ENCODE measurements around the gene RAB11FIP3. TPM values are rescaled to one million over a fixed set of nuclear protein-coding genes. Genes with fewer than 3 reads are reported as not detected.

Gene RAB11FIP3
- total and polyA plus RNA-seq, 10 of the 15 experiments (the other 5 are each of a cell fraction or from before 2014, with no cell fraction given): 1.2 to 27.3 (median 7.7) TPM

GRCh38 chr16:445566-445965 lies 20.1 kb downstream of the RAB11FIP3 start (continued):
- TF ChIP-seq MYC (IDR thresholded peaks at IDR 0.05; ENCODE audit: insufficient read depth, insufficient read length, insufficient replicate concordance, low read length, severe bottlenecking): no peak
- no peak for TF ChIP-seq PAX5 (IDR thresholded peaks at IDR 0.05; ENCODE audit: borderline replicate concordance, low read depth, low read length)

GRCh38 chr16:450385-450784 lies 24.9 kb downstream of the RAB11FIP3 start:
- FAIRE-seq (peak; percentile 80), ATAC-seq (peak; percentile 56), DNase-seq (ENCODE audit: low read depth, low spot score) (peak; percentile 17)
- Histone ChIP-seq H3K27ac (ENCODE audit: control insufficient read depth, insufficient read depth) (peak overlapping the region; percentile 13; the same call in 1 of the 2 replicates), H3K79me2 (ENCODE audit: control insufficient read depth, insufficient read depth, low read length) (no peaks in the 10 kb centered on the region), H3K9ac (ENCODE audit: control insufficient read depth, insufficient read depth, low read length) (no peak overlapping the region), H3K4me2 (ENCODE audit: control insufficient read depth, insufficient read depth) (0 out of 2 replicates have a peak overlapping the region, but pooled peaks have one; percentile 21), H3K27me3 (replicated peaks in 1 of 2; ENCODE audit: control insufficient read depth in 2 of 2, insufficient read depth in 2 of 2, low read length in 1 of 2) (no peaks in the 10 kb centered on the region), H3K36me3 (ENCODE audit: control insufficient read depth in 2 of 2, insufficient read depth in 2 of 2, low read length in 1 of 2) (no peaks in the 10 kb centered on the region), H3K4me1 (ENCODE audit: control insufficient read depth, insufficient read depth, low read length) (peaks cover 10% of the 10 kb centered on the region), H3K9me3 (replicated peaks; ENCODE audit: control insufficient read depth, insufficient read depth, low read length) (no peaks in the 10 kb centered on the region), H2AFZ (ENCODE audit: control insufficient read depth, low read depth, low read length) (no peak overlapping the region), H4K20me1 (ENCODE audit: control insufficient read depth, insufficient read depth) (no peaks in the 10 kb centered on the region), H3K4me3 (no peak overlapping the region)
- CTCF ChIA-PET: interaction anchor here (1.1 kb wide), 1 partner anchor 22 kb away, joined by 3 read pairs; no protein-coding TSS in a partner anchor
- SMC1A ChIA-PET (ENCODE audit: uncharacterized antibody, unreplicated experiment): no interaction called here
- in situ Hi-C loops (cut with MboI): no loop called here
- POLR2A ChIA-PET: interaction anchor here (1.2 kb wide), 1 partner anchor 14 kb away, joined by 3 read pairs; no protein-coding TSS in a partner anchor
- BruUV-seq (replicated peaks): no TSS peak
- intact Hi-C loops (cut with micrococcal nuclease; ENCODE audit: unreplicated experiment): loop anchor here (1.0 kb wide), 1 partner anchor 23 kb away; no protein-coding TSS in a partner anchor
- RAD21 ChIA-PET (ENCODE audit: unreplicated experiment): interaction anchor here (0.6 kb wide), 1 partner anchor 55 kb away, joined by 3 read pairs; no protein-coding TSS in a partner anchor
- 24% methylated on average over 8 of the region's 8 CpGs for WGBS (ENCODE audit: insufficient coverage, insufficient replicate concordance, low lambda C conversion rate, missing lambda C conversion rate)
- TF ChIP-seq BRCA1 (IDR thresholded peaks at IDR 0.05; ENCODE audit: low read depth, low read length) (no peak), CBX5 (IDR thresholded peaks at IDR 0.05; ENCODE audit: low read depth) (no peak), ESRRA (IDR thresholded peaks at IDR 0.05; ENCODE audit: low read length) (no peak), POLR2A (IDR thresholded peaks at IDR 0.05; ENCODE audit: low read depth, low read length) (no peak), ASH2L (IDR thresholded peaks at IDR 0.05; ENCODE audit: borderline replicate concordance, low read depth) (no peak), SREBF2 (IDR thresholded peaks at IDR 0.05; ENCODE audit: low read length) (no peak), POU2F2 (IDR thresholded peaks at IDR 0.05; ENCODE audit: borderline replicate concordance, low read depth, low read length) (no peak), NFXL1 (IDR thresholded peaks at IDR 0.05; ENCODE audit: borderline replicate concordance) (no peak), CEBPZ (IDR thresholded peaks at IDR 0.05; ENCODE audit: low read depth, low read length) (no peak), EZH2 (IDR thresholded peaks at IDR 0.05; ENCODE audit: borderline replicate concordance, control insufficient read depth, low read depth, low read length) (no peak), RELB (IDR thresholded peaks at IDR 0.05; ENCODE audit: low read depth) (no peak), JUND (IDR thresholded peaks at IDR 0.05; ENCODE audit: low read depth, low read length) (no peak)
